GM10266 (cell line): ENCODE measurements around the gene PXDN.

Experiments
- DNase-seq: peaks from one replicate; pipeline ENCODE4 v3.0.0; 2012; ENCODE audit errors: extremely low spot score
- TF ChIP-seq, protein P1 (sequence below): IDR thresholded peaks from 2 replicates; pipeline ENCODE4 v1.5.1; 2012; ENCODE audit warnings: mild to moderate bottlenecking, low read depth; ENCODE audit not compliant: control insufficient read depth, insufficient read depth; ENCODE audit errors: missing control alignments

PXDN gene

GRCh38 chr2:1639086-1639858 is 105.0 kb downstream of the PXDN start:
- TF ChIP-seq, protein P1, sequence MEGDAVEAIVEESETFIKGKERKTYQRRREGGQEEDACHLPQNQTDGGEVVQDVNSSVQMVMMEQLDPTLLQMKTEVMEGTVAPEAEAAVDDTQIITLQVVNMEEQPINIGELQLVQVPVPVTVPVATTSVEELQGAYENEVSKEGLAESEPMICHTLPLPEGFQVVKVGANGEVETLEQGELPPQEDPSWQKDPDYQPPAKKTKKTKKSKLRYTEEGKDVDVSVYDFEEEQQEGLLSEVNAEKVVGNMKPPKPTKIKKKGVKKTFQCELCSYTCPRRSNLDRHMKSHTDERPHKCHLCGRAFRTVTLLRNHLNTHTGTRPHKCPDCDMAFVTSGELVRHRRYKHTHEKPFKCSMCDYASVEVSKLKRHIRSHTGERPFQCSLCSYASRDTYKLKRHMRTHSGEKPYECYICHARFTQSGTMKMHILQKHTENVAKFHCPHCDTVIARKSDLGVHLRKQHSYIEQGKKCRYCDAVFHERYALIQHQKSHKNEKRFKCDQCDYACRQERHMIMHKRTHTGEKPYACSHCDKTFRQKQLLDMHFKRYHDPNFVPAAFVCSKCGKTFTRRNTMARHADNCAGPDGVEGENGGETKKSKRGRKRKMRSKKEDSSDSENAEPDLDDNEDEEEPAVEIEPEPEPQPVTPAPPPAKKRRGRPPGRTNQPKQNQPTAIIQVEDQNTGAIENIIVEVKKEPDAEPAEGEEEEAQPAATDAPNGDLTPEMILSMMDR = no peak
- DNase-seq = no peak

DNA sequence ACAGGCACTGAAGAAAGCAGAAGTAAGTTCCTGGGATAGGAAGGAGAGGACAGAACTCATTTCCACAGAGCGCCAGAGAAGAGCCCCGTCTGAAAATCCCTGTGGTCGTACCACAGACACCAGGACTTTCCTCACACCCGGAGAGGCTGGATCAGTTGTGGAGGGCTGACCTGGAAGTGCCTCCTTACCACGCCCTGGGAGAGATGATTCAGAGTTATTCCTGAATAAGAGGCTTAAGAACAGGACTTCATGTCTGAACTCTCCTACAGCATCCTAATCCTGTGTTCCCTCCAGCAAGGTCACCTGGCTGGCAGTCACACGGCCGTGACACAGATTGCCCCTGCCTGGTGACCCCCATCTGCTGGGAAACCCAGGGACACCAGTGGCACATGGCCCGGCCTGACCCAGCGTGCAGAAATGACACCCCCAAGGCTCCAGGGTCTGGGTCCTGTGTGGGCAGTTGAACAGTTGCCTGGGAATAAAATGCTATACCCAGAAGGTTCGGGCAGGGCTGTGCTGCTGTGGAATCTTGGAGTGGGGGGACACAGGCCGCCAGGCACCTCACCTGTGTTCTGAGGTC is 105.9 kb downstream of the PXDN start:
- TF ChIP-seq, protein P1 = no peak
- DNase-seq = no peak

GRCh38 chr2:1636791-1637415 is 107.4 kb downstream of the PXDN start:
- TF ChIP-seq, protein P1 = no peak
- DNase-seq = no peak

DNA sequence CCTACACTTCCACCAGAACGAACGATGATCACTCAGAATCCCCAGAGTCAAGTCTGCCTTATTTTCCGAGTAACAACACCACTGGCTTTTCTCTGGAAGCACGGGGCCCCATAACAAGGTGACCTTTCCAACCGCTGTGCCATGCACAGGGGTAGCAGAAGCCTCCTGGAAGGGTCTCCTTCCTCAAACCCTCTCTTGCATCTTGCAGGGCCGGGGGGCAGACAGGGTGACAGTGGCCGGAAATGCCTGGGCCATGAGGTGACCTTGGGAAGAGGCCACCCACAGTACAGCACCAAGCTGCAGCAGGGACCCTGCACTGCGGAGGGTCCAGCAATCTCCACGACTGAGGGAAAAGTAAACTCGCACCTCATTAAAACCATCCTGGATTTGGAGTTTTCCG is 108.5 kb downstream of the PXDN start:
- TF ChIP-seq, protein P1 = no peak
- no peak for DNase-seq

- TF ChIP-seq, protein P1 = no peak
Observed at GRCh38 chr2:1634681-1635341, 109.5 kb downstream of the PXDN start.

DNA sequence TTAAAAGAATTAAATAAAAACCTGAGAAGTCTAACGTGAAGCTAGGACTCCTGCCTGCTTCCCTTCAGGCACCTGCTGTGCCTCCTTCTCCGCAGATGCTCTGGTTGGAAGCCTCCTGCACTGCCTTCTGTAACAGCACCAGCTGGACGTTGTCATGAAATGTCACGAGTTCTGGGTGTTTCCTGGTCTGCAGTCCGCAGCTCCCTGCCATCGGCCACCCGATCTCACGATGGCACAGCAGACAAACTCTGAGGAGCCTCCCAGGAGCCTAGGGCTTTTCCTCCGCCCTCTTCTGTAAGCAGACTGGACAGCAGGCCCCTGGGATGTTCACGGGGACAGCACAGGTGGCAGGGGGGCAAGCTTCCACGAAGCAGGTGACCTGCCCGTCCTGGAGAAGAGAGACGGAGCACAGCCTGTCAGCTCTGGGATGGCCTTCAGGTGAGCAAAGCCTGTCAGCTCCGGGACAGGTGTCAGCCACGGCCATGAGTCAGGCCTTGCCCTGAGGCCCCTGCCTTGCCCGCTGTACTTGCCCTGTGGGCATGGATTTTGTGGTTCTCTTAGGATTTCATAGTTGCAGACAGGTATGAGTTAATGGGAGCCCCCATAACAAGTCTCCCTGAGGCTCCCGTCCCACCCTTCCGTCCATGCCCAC is 110.3 kb downstream of the PXDN start:
- TF ChIP-seq, protein P1 = no peak
- no peak for DNase-seq

More at GRCh38 chr2:1634681-1635341, 109.5 kb downstream of the PXDN start:
- no peak for DNase-seq
